Stimulated activated naive CD8-positive, alpha-beta T cell treated with anti-CD3 and anti-CD28 coated beads, Interleukin-15, amount 100 ng/mL, for 72 hours (primary cell): ENCODE data around the gene TANC1.
A peak's percentile ranks its signal among the peaks of the same experiment; 100 is the strongest.

Experiments used
- ATAC-seq: fragments of 150-1000 bp; cut with Tn5 transposase; 2 replicates; pipeline ENCODE4 v1.10.0; 2021; ENCODE audit warnings: mild to moderate bottlenecking, moderate library complexity
- DNase-seq, 2 donors: peaks; one replicate each; pipeline ENCODE4 v3.0.0; 2021 to 2022
- H3K27ac Mint-ChIP-seq, 2 donors: one replicate each; pipeline ENCODE4 v1.8.0; 2022; ENCODE audit warnings: mild to moderate bottlenecking in 2 of 2, mixed read lengths in 2 of 2, moderate library complexity in 2 of 2
- H3K27me3 Mint-ChIP-seq: one replicate; pipeline ENCODE4 v1.8.0; 2022; ENCODE audit warnings: mixed read lengths
- H3K4me1 Mint-ChIP-seq: one replicate; pipeline ENCODE4 v1.8.0; 2022; ENCODE audit warnings: mild to moderate bottlenecking, mixed read lengths
- H3K4me3 Mint-ChIP-seq, 2 donors: one replicate each; pipeline ENCODE4 v1.8.0; 2022; ENCODE audit warnings: mild to moderate bottlenecking in 2 of 2, mixed read lengths in 2 of 2, moderate library complexity in 1 of 2
- H3K9me3 Mint-ChIP-seq, 2 donors: one replicate each; pipeline ENCODE4 v1.8.0; 2022; ENCODE audit warnings: mixed read lengths in 2 of 2

TANC1 gene

DNA sequence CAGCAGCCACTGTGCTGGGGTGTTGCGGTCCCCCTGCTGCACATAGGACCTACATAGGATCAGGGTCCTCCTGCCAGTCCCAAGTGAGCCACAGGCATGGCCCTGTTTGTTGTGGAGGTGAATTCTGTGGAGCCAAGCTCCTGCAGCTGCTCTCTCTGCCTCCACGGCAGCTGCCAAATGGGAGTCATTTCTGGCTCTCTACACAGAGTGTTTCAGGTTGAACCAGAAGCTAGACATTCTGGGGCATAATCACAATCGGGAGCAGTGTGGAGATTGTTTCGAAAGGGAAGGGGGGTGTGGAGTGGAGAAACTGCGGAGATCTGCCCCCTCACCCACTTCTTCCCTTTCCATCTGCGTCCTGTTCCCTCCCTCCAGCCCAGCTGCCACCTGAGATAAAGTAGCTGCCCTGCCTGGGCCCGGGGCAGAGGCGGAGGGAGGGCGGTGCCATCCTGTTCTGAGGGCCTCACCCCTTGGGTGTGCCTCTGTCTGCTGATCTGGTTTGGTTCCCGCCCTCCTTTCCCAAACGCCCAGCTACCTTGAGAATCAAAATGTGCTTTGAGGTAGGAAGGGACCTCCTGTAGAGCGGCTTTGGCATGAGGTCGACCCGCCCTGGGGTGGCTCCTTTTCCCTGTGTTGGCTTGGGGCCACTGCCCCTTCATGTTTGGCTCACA lies 178.7 kb downstream of the TANC1 start:
- ATAC-seq (peak; percentile 58), DNase-seq (no peak)
- Mint-ChIP-seq H3K9me3 (no peaks in the 10 kb centered on the region), H3K27me3 (peaks cover 8% of the 10 kb centered on the region), H3K27ac (no peak overlapping the region), H3K4me1 (peaks cover 18% of the 10 kb centered on the region), H3K4me3 (no peak overlapping the region)

DNA sequence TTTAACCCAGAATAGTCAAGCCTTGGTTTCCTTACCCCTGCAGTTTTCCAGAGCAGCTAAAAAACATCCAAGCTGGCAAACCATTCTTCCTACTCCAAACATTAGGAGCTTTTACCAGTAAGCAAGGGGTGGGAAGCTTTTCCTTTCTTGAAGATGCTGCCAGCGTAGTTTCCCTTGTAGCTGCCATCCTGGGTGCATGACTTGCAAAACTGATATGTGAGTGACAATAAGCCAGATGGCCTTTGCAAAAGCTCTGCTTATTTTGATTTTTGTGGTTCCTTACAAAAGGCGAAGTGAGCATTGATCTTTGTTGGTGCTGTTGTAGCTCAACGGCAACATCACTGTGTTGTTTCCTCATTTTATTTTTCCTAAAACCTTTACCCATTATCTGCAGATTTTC lies 179.2 kb downstream of the TANC1 start:
- Mint-ChIP-seq H3K27ac (no peak overlapping the region), H3K27me3 (peaks cover 8% of the 10 kb centered on the region), H3K4me1 (peaks cover 18% of the 10 kb centered on the region), H3K4me3 (no peak overlapping the region), H3K9me3 (no peaks in the 10 kb centered on the region)
- DNase-seq, result no peak
- no peak for ATAC-seq

DNA sequence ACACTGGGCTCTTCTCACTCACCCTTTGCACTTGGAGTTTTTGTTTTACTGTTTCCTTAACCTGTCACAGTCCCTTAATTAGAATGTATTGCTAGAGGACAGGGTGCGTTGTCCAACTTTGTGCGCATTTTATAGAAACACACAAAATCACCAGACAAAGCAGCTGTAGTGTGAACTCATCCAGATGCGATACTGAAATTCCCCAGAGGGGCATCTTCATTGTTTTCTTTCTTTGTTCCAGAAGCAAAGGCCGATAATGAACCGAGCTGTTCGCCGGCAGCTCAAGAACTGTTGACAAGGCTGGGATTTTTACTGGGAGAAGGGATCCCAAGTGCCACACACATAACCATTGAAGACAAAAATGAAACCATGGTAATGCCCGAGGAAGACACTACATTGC lies 180.5 kb downstream of the TANC1 start:
- Mint-ChIP-seq H3K4me3 (no peak overlapping the region), H3K27me3 (peaks cover 8% of the 10 kb centered on the region), H3K4me1 (peaks cover 31% of the 10 kb centered on the region), H3K27ac (no peak overlapping the region), H3K9me3 (no peaks in the 10 kb centered on the region)
- no peak for ATAC-seq
- DNase-seq, result no peak

DNA sequence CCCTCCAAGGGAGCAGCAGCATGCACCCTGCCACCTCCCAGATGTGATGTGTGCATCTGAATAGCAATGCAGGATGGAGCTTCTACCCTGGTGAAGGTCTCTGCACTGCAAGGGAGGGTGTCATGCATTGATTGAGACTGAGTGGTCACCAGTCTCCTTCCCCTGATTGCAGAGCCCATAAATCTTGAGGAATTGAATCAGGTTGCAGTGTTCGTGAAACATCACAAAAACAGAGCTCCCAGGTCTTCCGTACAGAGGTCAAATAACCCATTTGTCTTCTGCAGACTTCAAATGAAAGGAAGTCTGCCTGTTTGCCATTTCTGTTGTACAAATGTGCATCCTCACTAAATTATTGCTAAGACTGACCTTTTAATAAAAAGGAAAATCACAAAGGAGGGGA lies 181.3 kb downstream of the TANC1 start:
- no peak for ATAC-seq
- Mint-ChIP-seq H3K27me3 (peaks cover 8% of the 10 kb centered on the region), H3K9me3 (no peaks in the 10 kb centered on the region), H3K27ac (no peak overlapping the region), H3K4me3 (no peak overlapping the region), H3K4me1 (peaks cover 29% of the 10 kb centered on the region)
- DNase-seq, result no peak

DNA sequence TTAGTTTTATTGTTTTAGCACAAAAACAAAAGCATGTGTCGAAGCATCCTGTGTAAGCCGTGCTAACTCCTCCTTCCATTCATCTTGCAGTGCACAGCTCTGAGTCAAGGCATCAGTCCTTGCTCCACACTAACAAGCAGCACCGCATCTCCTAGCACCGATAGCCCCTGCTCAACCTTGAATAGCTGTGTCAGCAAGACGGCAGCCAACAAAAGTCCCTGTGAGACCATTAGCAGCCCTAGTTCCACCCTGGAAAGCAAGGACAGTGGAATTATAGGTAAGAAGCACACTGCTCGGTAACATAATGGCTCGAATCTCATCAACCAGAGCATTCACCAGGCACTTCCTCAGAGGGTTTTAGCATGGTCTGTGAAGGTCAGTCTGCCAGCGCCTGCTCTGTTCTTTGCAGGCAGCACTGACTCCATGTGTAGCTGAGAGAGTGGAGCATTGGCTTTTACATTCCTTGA lies 181.9 kb downstream of the TANC1 start:
- ATAC-seq, result no peak
- Mint-ChIP-seq H3K9me3 (no peaks in the 10 kb centered on the region), H3K27ac (no peak overlapping the region), H3K27me3 (peaks cover 8% of the 10 kb centered on the region), H3K4me3 (no peak overlapping the region), H3K4me1 (peaks cover 25% of the 10 kb centered on the region)
- no peak for DNase-seq

DNA sequence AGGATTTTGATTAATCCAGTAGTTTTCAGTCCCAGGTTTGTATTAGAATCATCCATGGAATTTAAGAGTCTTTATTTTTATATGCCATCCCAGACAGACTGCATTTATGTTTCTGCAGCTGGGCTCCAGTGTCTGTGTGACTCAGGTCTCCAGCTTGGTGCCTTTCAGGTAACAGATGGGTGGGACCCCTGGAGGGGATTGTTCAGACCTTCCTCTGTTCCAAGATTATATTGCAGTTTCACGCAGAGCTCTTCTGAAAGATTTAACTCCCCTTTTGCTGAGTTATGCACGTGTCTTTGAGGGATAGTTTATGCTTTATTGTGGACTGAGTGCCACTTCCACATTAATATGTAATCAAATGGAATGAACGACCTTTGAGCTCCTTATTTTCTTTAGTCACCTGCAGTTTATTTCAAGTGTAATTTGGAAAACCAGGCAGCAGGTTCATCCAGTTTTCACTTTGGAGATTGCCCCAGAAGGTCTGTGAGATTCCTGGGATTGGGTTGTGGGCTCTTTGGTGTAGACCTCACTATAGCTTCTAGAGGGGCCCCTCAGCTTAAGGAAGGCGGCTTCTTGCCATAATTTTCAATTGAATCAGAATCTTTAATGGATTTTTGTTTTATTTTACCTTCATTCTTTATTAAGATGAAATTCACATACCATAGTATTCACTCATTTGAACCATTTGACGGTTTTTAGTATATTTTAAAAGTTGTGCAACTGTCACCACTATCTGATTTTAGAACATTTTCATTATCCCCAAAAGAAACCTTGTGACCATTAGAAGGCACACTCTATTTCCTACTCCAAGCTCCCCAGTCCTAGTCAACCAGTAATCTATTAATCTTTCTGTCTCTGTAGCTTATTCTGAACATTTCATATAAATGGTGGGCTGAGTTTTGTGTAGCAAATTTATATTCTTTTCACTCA lies 183.0 kb downstream of the TANC1 start:
- peaks cover 25% of the 10 kb centered on the region for H3K4me1 Mint-ChIP-seq
- H3K9me3 Mint-ChIP-seq, result no peaks in the 10 kb centered on the region
- ATAC-seq, result no peak
- peaks cover 8% of the 10 kb centered on the region for H3K27me3 Mint-ChIP-seq
- DNase-seq, result no peak
- no peak overlapping the region for H3K27ac Mint-ChIP-seq
- H3K4me3 Mint-ChIP-seq, result no peak overlapping the region

DNA sequence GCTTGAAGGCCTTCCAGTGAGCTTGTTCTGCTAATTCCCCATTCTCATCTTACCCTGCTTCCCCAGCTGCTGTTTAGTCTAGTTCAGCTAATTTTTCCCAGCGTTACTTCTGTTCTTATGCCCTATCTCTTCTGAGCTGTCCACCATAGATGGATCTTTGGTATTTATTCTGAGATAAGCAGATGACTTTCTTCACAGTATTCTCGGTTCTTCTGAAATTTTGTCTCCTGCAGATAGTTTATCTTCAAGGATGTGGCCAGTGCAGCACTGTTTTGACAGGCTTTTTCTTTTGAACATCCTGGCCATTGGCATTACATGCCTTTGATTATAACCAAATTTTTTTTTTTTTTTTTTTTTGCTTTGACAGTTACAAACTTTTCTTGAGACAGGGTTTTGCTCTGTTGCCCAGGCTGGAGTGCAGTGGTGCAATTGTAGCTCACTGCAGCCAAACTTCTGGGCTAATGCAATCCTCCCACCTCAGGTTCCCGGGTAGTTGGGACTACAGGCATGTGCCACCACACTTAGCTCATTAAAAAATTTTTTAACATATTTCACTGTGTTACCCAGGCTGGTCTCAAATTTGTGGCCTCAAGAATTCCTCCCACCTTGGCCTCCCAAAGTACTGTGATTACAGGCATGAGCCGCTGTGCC lies 183.8 kb downstream of the TANC1 start:
- H3K4me1 Mint-ChIP-seq, result peaks cover 22% of the 10 kb centered on the region
- ATAC-seq (no peak), DNase-seq (no peak)
- H3K9me3 Mint-ChIP-seq, result no peaks in the 10 kb centered on the region
- H3K4me3 Mint-ChIP-seq, result no peak overlapping the region
- H3K27me3 Mint-ChIP-seq, result peaks cover 2% of the 10 kb centered on the region
- peak overlapping the region in 1 of 2 donors; percentile 47 for H3K27ac Mint-ChIP-seq

DNA sequence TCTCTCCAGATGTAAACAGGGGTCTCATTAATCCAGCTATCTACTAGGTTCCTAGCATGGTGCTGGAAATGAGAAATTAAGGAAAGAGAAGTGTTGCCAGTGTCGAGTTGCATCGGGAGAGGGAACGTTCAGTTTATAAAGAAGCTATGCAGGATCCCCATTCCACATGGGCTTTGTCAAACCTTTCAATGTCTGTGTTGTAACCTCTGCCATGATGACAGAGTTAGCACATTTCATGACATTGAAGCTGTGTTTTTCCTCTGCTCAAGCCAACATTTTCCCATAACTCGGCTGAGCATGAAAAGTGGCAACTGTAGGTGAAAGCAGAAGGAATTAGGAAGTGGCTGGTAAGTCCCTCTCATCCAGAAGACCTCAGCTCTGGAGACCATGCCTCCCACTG lies 184.6 kb downstream of the TANC1 start:
- DNase-seq (no peak), ATAC-seq (no peak)
- Mint-ChIP-seq H3K27ac (peak overlapping the region in 1 of 2 donors; percentile 35), H3K4me3 (no peak overlapping the region), H3K9me3 (no peaks in the 10 kb centered on the region), H3K4me1 (peaks cover 24% of the 10 kb centered on the region), H3K27me3 (no peaks in the 10 kb centered on the region)

DNA sequence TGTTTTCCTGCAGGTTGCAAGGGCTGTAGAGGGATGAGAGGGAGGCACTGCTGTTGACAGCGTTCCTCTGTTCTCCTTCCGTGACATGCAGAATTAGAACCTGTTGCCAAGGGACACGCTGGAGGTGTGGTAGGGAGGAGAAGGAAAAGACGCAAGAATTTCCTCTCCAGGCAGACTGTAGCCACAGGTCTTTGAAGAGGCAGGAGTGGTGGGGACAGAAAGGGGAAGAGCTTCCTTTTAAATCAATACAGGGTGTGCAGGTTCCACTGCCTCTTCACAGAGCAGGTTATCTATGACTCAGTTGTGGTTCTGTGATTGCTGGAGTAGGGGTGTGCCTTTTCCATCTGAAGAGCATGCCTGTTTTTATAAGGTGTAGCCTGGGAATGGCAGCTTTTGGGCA lies 185.0 kb downstream of the TANC1 start:
- Mint-ChIP-seq H3K27ac (no peak overlapping the region), H3K27me3 (no peaks in the 10 kb centered on the region), H3K4me3 (no peak overlapping the region), H3K4me1 (peaks cover 24% of the 10 kb centered on the region), H3K9me3 (no peaks in the 10 kb centered on the region)
- ATAC-seq (no peak), DNase-seq (no peak)

DNA sequence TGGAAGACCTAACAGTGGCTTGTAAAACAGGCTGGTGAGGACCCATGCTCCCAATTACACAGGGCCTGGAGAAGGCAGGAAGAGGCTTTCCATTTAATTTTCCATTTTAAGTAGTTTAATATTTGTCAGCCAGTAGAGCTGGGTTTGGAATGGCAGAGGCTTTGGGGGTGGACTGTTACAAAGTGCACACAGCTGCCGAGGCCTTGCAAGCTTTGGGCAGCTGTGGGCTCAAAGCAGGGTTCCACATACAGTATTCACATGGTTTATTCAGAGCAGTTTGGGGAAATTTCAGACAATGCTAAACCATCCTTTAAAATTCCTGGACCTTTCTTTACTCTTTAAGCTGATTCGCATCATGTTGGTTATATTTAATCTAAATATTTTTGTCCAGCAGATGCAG lies 185.5 kb downstream of the TANC1 start:
- H3K27me3 Mint-ChIP-seq, result no peaks in the 10 kb centered on the region
- DNase-seq (no peak), ATAC-seq (no peak)
- no peak overlapping the region for H3K4me3 Mint-ChIP-seq
- H3K4me1 Mint-ChIP-seq, result peaks cover 24% of the 10 kb centered on the region
- no peak overlapping the region for H3K27ac Mint-ChIP-seq
- no peaks in the 10 kb centered on the region for H3K9me3 Mint-ChIP-seq

DNA sequence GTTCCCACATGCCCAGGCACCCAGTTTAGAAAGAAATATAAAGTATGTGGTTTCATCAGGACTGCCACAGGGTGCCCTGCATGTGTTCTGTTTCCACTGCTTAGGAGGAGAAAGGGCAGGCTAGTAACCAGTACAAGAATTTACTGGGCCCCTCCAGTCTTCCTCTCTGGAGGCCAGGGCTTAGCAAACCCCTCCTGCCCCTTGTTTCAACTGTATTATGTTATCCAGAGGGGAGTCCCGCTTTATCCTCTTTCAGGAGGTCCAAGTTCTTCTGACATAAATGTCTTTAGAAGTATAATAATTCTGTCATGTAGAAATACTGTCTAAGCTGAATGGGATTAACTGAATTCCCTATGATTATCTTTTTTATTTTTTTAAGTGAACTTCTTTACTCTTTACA lies 185.9 kb downstream of the TANC1 start:
- DNase-seq (no peak), ATAC-seq (no peak)
- Mint-ChIP-seq H3K27ac (no peak overlapping the region), H3K9me3 (no peaks in the 10 kb centered on the region), H3K27me3 (no peaks in the 10 kb centered on the region), H3K4me1 (peaks cover 24% of the 10 kb centered on the region), H3K4me3 (no peak overlapping the region)

DNA sequence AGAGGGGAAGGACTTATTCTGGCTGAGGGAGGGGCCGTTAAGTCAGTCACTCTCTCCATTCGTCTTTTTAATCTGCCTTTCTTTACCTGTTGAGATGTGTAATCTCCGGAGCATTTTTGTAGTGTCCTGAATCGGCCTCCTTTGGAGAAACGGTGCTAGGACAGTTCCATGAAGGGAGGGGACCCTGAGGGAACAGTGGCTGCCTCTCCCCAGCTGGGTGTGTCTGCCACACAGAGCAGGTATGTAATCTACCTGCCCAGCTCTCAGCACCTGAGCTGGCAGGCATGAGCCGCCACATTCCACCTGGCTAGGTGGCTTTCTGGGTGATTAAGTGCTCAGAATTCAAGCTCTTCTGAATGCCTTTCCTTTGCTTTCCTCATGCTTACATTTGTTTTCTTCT lies 186.9 kb downstream of the TANC1 start:
- Mint-ChIP-seq H3K4me1 (peaks cover 24% of the 10 kb centered on the region), H3K9me3 (no peaks in the 10 kb centered on the region), H3K27ac (no peak overlapping the region), H3K27me3 (no peaks in the 10 kb centered on the region), H3K4me3 (no peak overlapping the region)
- no peak for ATAC-seq
- DNase-seq, result no peak

DNA sequence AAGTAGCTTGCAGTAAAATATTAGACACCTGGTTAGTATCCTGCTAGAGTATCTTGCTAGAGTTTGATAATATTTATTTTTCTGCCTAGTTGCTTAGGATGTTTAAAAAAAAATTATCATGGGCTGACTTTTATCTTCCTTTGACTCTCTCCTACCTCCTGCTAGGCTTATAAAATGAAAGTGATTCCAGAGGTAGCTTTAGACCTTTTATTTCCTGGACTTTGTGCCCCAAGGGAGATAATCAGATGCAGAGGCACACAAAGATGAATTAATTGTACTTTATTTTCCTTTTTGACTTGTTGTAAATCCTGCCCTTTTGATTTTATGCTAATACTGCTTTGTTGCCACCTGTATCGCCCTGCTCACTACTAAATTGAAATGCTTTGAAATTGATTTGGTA lies 187.4 kb downstream of the TANC1 start:
- Mint-ChIP-seq H3K27ac (no peak overlapping the region), H3K27me3 (no peaks in the 10 kb centered on the region), H3K4me3 (no peak overlapping the region), H3K4me1 (peaks cover 28% of the 10 kb centered on the region), H3K9me3 (no peaks in the 10 kb centered on the region)
- DNase-seq (no peak), ATAC-seq (no peak)

DNA sequence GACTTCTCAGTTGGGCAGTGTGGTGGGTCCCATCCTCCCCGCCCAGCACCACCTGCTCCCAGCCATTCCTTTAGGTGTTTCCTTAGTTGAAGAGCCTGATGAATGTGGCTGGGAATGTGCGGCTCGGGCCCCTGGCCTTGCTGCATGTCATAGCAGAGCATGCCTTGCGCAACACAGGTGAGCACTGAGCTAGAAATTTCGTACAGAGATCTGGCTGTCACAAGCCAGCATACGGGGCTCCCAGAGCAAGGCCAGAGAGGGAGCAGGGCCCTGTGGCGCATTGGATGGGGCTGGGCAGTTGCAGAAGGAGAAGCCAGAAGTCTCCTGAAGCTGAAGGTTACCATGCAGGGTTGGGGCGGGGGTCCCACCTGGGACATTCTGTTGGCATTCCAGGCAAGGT lies 188.4 kb downstream of the TANC1 start:
- Mint-ChIP-seq H3K4me3 (no peak overlapping the region), H3K27me3 (no peaks in the 10 kb centered on the region), H3K27ac (no peak overlapping the region), H3K4me1 (peaks cover 32% of the 10 kb centered on the region), H3K9me3 (no peaks in the 10 kb centered on the region)
- DNase-seq, result no peak
- no peak for ATAC-seq

DNA sequence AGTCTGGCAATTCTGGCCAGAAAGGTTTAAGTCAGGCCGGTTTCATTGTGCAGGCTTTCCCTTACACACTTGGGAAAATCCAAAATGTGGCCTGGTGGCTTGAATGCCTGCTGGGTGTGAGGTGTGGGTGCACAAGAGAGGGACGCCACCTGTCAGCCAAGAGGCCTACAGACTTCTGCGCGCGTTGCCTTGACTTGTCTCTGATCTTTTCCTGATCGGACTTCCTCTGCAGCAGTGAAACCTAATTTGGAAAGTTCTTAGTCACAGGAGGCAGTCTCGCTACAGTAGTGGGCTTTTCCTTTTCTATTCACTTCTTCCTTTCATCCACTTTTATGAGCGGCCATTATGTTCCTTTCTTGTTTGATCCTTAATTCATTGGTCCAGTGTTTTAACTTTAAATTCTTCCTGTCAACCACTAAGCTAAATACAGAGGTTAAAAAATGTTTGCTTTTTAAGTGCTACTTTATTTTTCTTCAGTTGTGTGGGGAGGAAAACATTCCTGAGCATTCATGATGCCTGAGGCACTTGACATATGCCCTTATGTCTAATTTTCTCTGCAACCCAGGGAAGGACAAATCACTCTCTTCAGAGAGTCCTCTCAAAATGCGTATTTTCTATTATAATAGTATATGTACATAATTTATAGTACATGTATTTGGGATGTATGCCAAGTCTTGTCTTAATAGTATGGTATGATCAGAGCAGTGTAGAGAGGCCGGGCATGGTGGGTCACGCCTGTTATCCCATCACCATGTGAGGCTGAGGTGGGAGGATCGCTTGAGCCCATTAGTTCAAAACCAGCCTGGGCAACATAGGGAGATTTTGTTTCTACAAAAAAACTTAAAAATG lies 189.1 kb downstream of the TANC1 start:
- Mint-ChIP-seq H3K27ac (peak overlapping the region; percentile 12 to 70), H3K27me3 (no peaks in the 10 kb centered on the region), H3K4me3 (no peak overlapping the region), H3K4me1 (peaks cover 32% of the 10 kb centered on the region), H3K9me3 (no peaks in the 10 kb centered on the region)
- no peak for ATAC-seq
- DNase-seq, result no peak
